Endodermal cell (in vitro differentiated cells): ENCODE results near the gene USP47. TPM values are rescaled to one million over a fixed set of nuclear protein-coding genes. Genes with fewer than 3 reads are reported as not detected.
"Not testable (repeated sequence)": the region's sequence is repeated elsewhere in the genome, so short reads cannot be mapped to it uniquely, and the experiment has no call there.

ENCODE experiments used
- DNase-seq: peaks from one replicate; pipeline ENCODE4 v3.0.0-alpha.2; 2017
- H3K27ac ChIP-seq: 2 replicates; pipeline ENCODE4 v1.5.1; 2013; ENCODE audit warnings: mild to moderate bottlenecking, low read depth, low read length, moderate library complexity
- H3K27me3 ChIP-seq: 2 replicates; pipeline ENCODE4 v1.6.1; 2013; ENCODE audit warnings: mild to moderate bottlenecking, low read length, moderate library complexity; ENCODE audit not compliant: insufficient read depth, control insufficient read depth, poor library complexity, severe bottlenecking
- H3K36me3 ChIP-seq: 2 replicates; pipeline ENCODE4 v1.7.0; 2013; ENCODE audit warnings: mild to moderate bottlenecking, low read length, moderate library complexity; ENCODE audit not compliant: control insufficient read depth, insufficient read depth
- H3K4me1 ChIP-seq: one replicate; pipeline ENCODE4 v1.7.0; 2013; ENCODE audit warnings: low read length; ENCODE audit not compliant: control insufficient read depth, insufficient read depth
- H3K4me3 ChIP-seq: 2 replicates; pipeline ENCODE4 v1.5.1; 2013; ENCODE audit warnings: mild to moderate bottlenecking, low read length, moderate library complexity
- H3K9ac ChIP-seq: 2 replicates; pipeline ENCODE4 v1.6.1; 2013; ENCODE audit warnings: mild to moderate bottlenecking, low read length, moderate library complexity; ENCODE audit not compliant: poor library complexity, severe bottlenecking; ENCODE audit errors: extremely low read depth
- H3K9me3 ChIP-seq: 2 replicates; pipeline ENCODE4 v1.6.1; 2013; ENCODE audit warnings: mild to moderate bottlenecking, low read length, moderate library complexity; ENCODE audit not compliant: control insufficient read depth
- H3K27ac Mint-ChIP-seq: 2 replicates; pipeline ENCODE4 v1.8.0; 2020; ENCODE audit warnings: mixed read lengths
- H3K27me3 Mint-ChIP-seq: 2 replicates; pipeline ENCODE4 v1.8.0; 2021; ENCODE audit warnings: mild to moderate bottlenecking, mixed read lengths; ENCODE audit not compliant: insufficient read depth
- H3K36me3 Mint-ChIP-seq: 2 replicates; pipeline ENCODE4 v1.8.0; 2020; ENCODE audit warnings: low read depth, mixed read lengths
- H3K4me1 Mint-ChIP-seq: 2 replicates; pipeline ENCODE4 v1.8.0; 2020; ENCODE audit warnings: mixed read lengths
- H3K4me3 Mint-ChIP-seq: 2 replicates; pipeline ENCODE4 v1.8.0; 2020; ENCODE audit warnings: mild to moderate bottlenecking, moderate library complexity, mixed read lengths
- H3K9me3 Mint-ChIP-seq: 2 replicates; pipeline ENCODE4 v1.8.0; 2020; ENCODE audit warnings: mild to moderate bottlenecking, mixed read lengths
- WGBS, 2 experiments: methylation state at CpG; one replicate each; pipeline versions ENCODE4 v1.1.5 to v1.1.7; 2013; ENCODE audit warnings: missing lambda C conversion rate in 2 of 2, mixed read lengths in 1 of 2; ENCODE audit not compliant: insufficient coverage in 1 of 2, insufficient read length in 1 of 2; 5-methylcytosine and 5-hydroxymethylcytosine counted together
- total RNA-seq, 2 donors: library from RNA; stranded (reverse); fragmentation: NEBNext Ultra II Directional in 1 of 2; extraction: Animal tissue kit (Norgen Biotek cat#: 25700) in 1 of 2; gene quantifications; 2 replicates in 1 of 2; 3 replicates in 1 of 2; pipeline ENCODE4 v1.2.1, GENCODE V29; 2021
- TF ChIP-seq, protein P1 (sequence below): fragments of 200-600 bp; sonication (generic); conservative IDR thresholded peaks from 2 replicates; pipeline ENCODE4 v1.5.0; 2021; ENCODE audit warnings: antibody characterized with exemption, mild to moderate bottlenecking

Gene USP47
- total RNA-seq, 2 donors from 2014 or later = 26.3 to 26.9 TPM

DNA sequence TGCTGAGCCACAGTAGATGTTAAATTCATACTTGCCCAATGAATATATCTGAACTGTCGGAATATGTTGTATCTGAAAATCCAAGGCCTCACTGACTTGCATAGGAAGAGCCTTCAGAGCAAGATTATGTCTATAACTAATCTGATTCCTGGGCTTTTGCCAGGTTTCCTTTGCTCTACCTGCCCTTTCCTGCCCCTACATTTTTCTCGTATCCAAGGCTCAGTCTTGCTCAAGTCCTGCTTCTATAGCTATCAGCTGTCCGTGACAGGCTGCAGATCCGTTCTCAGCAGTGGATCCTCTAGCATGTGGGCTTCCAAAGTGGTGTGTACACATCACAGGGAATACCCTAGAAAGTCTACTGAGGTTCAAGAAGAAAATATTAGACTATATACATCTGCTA, 18.8 kb upstream of the USP47 start:
- Mint-ChIP-seq H3K4me1 (no peaks in the 10 kb centered on the region), H3K9me3 (peaks cover 9% of the 10 kb centered on the region), H3K4me3 (no peak overlapping the region), H3K27me3 (peaks cover 13% of the 10 kb centered on the region), H3K36me3 (no peaks in the 10 kb centered on the region), H3K27ac (no peak overlapping the region)
- no peaks in the 10 kb centered on the region for H3K36me3 ChIP-seq
- 92 to 98% methylated on average over 4 of the region's 4 CpGs for WGBS, 2 experiments
- peaks cover 8% of the 10 kb centered on the region for H3K9me3 ChIP-seq
- no peaks in the 10 kb centered on the region for H3K4me1 ChIP-seq
- TF ChIP-seq, protein P1, sequence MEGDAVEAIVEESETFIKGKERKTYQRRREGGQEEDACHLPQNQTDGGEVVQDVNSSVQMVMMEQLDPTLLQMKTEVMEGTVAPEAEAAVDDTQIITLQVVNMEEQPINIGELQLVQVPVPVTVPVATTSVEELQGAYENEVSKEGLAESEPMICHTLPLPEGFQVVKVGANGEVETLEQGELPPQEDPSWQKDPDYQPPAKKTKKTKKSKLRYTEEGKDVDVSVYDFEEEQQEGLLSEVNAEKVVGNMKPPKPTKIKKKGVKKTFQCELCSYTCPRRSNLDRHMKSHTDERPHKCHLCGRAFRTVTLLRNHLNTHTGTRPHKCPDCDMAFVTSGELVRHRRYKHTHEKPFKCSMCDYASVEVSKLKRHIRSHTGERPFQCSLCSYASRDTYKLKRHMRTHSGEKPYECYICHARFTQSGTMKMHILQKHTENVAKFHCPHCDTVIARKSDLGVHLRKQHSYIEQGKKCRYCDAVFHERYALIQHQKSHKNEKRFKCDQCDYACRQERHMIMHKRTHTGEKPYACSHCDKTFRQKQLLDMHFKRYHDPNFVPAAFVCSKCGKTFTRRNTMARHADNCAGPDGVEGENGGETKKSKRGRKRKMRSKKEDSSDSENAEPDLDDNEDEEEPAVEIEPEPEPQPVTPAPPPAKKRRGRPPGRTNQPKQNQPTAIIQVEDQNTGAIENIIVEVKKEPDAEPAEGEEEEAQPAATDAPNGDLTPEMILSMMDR = no peak
- no peak overlapping the region for H3K9ac ChIP-seq
- H3K4me3 ChIP-seq = no peak overlapping the region
- DNase-seq = no peak
- no peak overlapping the region for H3K27ac ChIP-seq
- peaks cover 6% of the 10 kb centered on the region for H3K27me3 ChIP-seq

GRCh38 chr11:11826260-11826659, 15.5 kb upstream of the USP47 start:
- Histone ChIP-seq H3K9me3 (peaks cover 8% of the 10 kb centered on the region), H3K4me3 (no peak overlapping the region), H3K27ac (no peak overlapping the region), H3K9ac (no peak overlapping the region), H3K36me3 (no peaks in the 10 kb centered on the region), H3K27me3 (no peaks in the 10 kb centered on the region), H3K4me1 (no peaks in the 10 kb centered on the region)
- Mint-ChIP-seq H3K27ac (no peak overlapping the region), H3K27me3 (peaks cover 4% of the 10 kb centered on the region), H3K36me3 (no peaks in the 10 kb centered on the region), H3K9me3 (peaks cover 11% of the 10 kb centered on the region), H3K4me3 (no peak overlapping the region), H3K4me1 (no peaks in the 10 kb centered on the region)
- TF ChIP-seq, protein P1 = no peak
- no peak for DNase-seq
- WGBS, 2 experiments = 100% methylated on average over 1 of the region's 1 CpG; no CpG with 5 or more reads in 1 of the 2 experiments

DNA sequence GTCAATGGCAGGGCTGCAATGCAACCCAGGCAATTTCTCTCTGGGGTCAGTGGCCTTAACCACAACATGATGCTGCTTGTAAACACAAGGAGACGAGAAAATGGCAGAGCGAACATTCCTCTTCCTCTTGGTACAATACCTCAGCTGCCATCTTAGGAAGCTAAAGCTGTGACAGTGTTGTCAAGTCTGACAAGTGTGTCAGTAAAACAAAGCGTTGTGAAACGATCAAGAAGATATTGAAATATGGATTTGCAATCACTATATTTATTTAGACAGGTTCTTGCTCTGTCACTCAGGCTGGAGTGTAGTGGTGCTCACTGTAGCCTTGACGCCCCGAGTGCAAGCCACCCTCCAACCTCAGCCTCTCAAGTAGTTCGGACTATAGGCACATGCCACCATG, 14.5 kb upstream of the USP47 start:
- Mint-ChIP-seq H3K36me3 (no peaks in the 10 kb centered on the region), H3K27me3 (peaks cover 4% of the 10 kb centered on the region), H3K4me1 (no peaks in the 10 kb centered on the region), H3K9me3 (peaks cover 14% of the 10 kb centered on the region), H3K4me3 (no peak overlapping the region), H3K27ac (no peak overlapping the region)
- no peak overlapping the region for H3K4me3 ChIP-seq
- TF ChIP-seq, protein P1 = no peak
- DNase-seq = no peak
- WGBS, 2 experiments = 86 to 89% methylated on average over 7 of the region's 7 CpGs
- H3K36me3 ChIP-seq = no peaks in the 10 kb centered on the region
- peaks cover 8% of the 10 kb centered on the region for H3K9me3 ChIP-seq
- no peaks in the 10 kb centered on the region for H3K4me1 ChIP-seq
- H3K27ac ChIP-seq = no peak overlapping the region
- H3K27me3 ChIP-seq = no peaks in the 10 kb centered on the region
- H3K9ac ChIP-seq = no peak overlapping the region

GRCh38 chr11:11831406-11831805, 10.4 kb upstream of the USP47 start:
- not testable (repeated sequence) for H3K9me3 ChIP-seq, H3K9me3 Mint-ChIP-seq, H3K4me1 Mint-ChIP-seq, H3K27ac ChIP-seq, H3K4me3 ChIP-seq, H3K36me3 Mint-ChIP-seq, H3K9ac ChIP-seq, H3K27me3 ChIP-seq, H3K4me3 Mint-ChIP-seq, H3K4me1 ChIP-seq, H3K27ac Mint-ChIP-seq, H3K36me3 ChIP-seq, H3K27me3 Mint-ChIP-seq, DNase-seq
- 87 to 100% methylated on average over 1 to 7 of the region's 7 CpGs for WGBS, 2 experiments
